ENCODE results near the gene PDE1C.

Gene PDE1C

DNA sequence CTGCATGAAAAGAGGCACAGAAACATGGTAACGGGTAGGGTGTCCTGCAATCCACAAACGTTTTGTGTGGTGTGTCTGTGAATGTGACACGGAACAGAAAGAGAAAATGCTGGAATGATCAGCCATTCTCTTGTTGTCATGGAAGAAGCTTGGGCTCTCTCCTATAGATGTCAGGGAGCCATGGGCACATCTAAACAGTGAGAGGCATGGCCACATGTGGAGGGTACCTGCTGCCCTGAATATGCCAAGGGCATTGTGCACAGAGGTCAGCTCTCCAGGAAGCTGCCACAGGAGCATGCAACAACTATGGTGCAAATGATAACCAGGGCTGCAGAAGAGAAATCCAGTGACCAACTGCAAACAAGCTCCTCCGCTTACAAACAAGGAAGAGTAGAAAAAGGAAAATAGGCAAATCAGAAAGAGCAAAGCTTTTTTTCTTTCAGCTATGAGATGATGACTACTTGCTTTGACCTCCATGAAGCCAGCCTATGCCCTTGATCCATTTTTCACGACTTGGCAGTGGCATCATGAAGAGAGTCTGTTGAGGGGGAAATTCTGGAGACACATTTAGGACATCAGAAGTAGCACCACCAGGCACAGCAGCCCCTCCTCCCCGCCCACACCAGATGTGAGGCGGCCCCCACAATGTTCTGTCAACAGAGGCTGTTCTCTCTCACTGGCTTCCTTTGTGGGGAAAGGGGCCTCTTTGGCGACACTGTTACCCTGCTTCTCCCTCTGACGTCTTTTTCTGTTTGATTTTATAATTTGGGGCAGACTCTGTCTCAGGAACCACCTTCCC, 4.8 kb upstream of the PDE1C start:
- no peak for DNase-seq

DNA sequence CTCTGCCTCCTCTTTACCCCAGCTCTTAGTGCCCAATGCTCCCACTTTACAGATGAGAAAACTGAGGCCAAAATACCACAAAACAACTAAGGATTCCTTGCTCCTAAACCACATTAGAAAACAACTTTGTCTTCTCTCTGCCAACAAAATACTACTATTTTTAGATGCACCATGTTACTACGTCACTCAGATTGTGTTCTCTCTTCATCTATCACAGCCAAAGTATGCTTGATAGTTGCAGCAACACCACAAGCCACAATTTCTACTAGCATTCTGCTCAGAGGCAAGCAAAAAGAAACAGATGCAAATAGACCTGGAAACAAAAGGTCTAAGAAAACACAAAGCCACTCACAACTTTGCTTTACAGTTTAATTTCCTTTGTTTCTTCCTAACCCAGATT, 3.3 kb upstream of the PDE1C start:
- DNase-seq = no peak

DNA sequence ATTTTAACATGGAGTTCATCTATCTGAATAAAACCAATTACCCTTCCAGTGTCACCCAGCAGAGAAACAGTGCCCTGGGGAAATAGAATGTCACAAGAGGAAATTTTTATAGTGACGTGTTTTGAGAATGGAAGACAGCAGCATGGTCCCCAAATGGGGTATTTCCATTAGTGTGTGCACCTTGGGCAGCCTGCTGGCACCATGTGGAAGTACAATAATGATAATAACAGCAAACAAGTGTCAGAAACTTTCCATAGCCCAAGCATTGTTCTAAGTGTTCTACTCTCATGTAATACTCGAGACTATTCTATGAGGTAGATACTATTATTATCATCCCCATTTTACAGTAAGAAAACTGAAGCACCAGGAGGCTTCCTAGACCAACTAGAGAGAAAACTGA, 2.2 kb upstream of the PDE1C start:
- no peak for DNase-seq

GRCh38 chr7:32071466-32072091, 1.4 kb upstream of the PDE1C start:
- DNase-seq = no peak

GRCh38 chr7:32070051-32070405, 179 bp downstream of the PDE1C start:
- DNase-seq = no peak

DNA sequence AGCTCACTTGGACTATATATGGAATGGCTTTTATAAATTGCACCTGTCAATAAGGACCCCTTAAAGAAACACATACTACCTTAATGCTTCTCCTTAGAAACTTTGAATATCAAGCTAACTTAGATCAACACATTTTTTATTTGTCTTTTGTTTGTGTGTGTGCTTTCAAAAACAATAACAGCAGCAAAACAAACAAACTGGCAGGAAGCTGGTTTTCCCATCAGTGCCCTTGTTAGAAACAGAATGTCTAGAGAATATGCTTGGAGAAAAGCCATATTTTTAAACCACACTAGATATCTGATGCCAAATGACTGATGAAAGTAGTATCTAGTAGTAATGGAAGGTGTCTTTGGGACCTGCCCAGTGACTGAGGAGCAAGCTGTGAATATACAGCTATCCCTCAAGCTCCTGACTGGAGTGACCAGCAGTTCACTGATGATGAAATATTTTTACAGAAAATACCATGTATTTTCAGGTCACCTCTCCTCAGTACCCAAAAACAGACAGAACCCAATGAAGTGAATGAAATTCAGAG, 1.0 kb downstream of the PDE1C start:
- DNase-seq = no peak

GRCh38 chr7:32068411-32069101, 1.7 kb downstream of the PDE1C start:
- DNase-seq = no peak

DNA sequence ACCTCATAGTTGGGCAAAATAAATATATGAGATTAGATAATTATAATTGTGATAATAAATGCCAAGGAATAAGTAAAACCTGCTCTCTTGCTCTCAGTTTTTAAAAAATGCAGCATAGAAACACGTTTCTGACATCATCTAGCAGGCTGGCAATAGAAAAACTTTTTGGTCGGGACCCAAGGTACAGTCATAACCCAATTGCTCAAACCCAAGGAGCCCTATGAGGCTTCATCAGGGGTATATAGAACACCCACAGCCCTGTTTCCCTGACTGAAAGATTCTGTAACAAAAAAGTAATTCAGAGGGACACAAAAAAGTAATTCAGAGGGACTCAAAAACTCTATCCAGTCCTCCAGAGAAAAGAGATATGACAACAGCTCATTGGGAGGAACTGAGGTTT, 3.8 kb downstream of the PDE1C start:
- DNase-seq = no peak

DNA sequence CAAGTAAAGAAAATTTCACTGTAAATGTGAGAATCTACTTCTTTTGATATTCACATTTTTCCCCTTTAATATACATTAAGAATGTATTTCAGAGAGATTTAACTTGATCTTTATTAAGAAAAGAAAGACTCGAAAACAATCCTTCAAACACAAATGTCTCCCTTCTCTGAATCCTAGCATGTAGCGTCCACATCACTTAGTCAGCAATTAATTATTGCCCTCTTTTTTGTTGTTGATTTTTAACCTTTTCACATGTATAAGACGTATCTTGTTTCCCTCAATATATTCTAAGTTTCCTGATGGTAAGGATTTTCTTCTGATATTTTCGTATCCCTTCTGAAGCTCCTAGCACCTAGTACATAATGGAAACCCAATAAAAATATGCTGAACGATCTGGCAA, 6.6 kb downstream of the PDE1C start:
- DNase-seq = no peak

GRCh38 chr7:32062150-32062549, 8.1 kb downstream of the PDE1C start:
- DNase-seq = no peak

- no peak for DNase-seq
Observed at GRCh38 chr7:32061346-32061745, 8.9 kb downstream of the PDE1C start.

GRCh38 chr7:32059289-32060011, 10.8 kb downstream of the PDE1C start:
- no peak for DNase-seq

GRCh38 chr7:32058002-32058401, 12.2 kb downstream of the PDE1C start:
- no peak for DNase-seq

DNA sequence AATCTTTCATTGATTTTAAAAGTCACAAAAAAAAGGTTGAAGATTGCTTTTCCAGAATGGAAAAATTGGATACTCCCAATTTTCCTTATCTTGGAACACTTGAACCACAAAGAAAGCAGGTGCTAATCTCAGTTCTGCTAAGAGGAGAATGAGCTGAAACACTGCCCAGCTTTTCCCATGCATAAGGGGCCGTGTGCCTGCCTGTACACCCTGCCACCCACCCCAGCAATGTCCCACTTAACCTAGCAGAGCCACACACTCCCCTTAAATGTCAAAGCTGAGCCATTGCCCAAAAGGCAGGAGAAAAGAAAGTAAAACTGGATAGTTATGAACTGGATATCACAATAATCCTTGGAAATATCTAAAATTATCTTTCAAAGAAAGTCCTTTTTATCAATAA, 13.4 kb downstream of the PDE1C start:
- DNase-seq = no peak

GRCh38 chr7:32053204-32053603, 17.0 kb downstream of the PDE1C start:
- DNase-seq = no peak

DNA sequence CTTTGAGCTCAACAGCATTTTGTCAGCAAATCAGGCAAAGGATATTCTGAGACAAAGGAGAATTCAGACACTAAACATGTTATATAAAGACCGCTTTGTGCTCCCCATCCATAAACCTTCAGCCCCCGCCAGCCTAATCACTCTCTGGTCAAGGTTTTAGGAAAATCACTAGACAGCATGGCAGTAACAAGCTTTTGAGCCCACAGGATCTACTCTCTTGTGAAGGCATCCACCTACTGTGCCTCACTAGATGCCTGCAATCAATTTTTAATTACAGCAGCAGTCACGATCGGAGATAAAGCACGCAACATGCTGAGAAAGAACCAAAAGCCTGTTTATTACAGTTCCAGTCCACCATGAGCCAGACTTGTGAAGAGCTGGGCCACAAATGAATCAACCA, 19.1 kb downstream of the PDE1C start:
- DNase-seq = no peak

DNA sequence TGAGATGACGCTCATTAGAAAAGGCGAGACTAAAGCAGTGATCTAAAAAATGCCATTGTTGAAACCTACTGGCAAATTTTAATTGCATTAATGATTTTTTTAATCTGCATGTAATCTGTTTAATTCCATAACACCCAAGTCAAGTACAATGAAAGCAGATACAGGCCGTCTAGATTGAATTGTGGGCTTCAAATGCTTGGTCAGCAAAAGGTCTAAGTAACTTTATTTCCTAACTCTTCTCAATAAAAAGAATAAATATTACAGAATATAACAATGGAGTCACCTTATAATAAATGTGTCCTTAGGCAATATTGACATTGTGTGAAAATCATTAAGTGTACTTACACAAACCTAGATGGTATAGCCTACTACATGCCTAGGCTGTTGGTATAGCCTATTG, 20.6 kb downstream of the PDE1C start:
- no peak for DNase-seq

GRCh38 chr7:32048970-32049491, 21.2 kb downstream of the PDE1C start:
- DNase-seq = no peak

- DNase-seq = no peak
Observed at GRCh38 chr7:32047801-32048200, 22.4 kb downstream of the PDE1C start.

- no peak for DNase-seq
Observed at GRCh38 chr7:32047075-32047474, 23.1 kb downstream of the PDE1C start.

- no peak for DNase-seq
Observed at GRCh38 chr7:32045228-32045627, 25.0 kb downstream of the PDE1C start.

GRCh38 chr7:32044739-32045138, 25.5 kb downstream of the PDE1C start:
- DNase-seq = no peak

- no peak for DNase-seq
Observed at GRCh38 chr7:32043688-32044087, 26.5 kb downstream of the PDE1C start.

Data from NCI-H1105 (cell line).